COR-L47 (cell line): ENCODE results near the gene ZBTB18.
"Not testable (repeated sequence)": the region's sequence is repeated elsewhere in the genome, so short reads cannot be mapped to it uniquely, and the experiment has no call there.

Experiments used
- DNase-seq: peaks from one replicate; lab custom pipeline; 2025; lab: John Stamatoyannopoulos, UW

Gene ZBTB18

GRCh38 chr1:244042293-244042692 lies 8.8 kb upstream of the ZBTB18 start:
- no peak for DNase-seq

DNA sequence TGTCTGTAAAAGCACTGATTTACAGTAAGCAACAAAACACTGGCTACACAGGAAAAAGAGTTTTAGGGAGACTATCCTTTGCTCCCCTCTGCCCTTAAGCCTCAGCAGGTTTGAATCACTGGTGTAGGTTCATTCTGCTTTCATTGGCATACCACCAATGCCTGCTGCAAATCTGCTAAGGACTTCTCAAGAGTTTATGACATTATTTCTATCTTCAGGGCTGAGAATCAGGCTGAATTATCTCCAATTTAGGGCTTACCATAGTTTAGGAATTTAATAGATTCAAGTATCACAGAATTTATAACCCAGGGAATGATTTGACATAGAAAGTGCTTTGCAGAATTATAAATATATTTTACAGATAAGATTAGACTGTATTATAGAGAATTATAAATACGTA lies 6.7 kb upstream of the ZBTB18 start:
- no peak for DNase-seq

GRCh38 chr1:244046254-244046653 lies 4.8 kb upstream of the ZBTB18 start:
- not testable (repeated sequence) for DNase-seq

- no peak for DNase-seq
Observed at GRCh38 chr1:244046907-244047611, 4.0 kb upstream of the ZBTB18 start.

DNA sequence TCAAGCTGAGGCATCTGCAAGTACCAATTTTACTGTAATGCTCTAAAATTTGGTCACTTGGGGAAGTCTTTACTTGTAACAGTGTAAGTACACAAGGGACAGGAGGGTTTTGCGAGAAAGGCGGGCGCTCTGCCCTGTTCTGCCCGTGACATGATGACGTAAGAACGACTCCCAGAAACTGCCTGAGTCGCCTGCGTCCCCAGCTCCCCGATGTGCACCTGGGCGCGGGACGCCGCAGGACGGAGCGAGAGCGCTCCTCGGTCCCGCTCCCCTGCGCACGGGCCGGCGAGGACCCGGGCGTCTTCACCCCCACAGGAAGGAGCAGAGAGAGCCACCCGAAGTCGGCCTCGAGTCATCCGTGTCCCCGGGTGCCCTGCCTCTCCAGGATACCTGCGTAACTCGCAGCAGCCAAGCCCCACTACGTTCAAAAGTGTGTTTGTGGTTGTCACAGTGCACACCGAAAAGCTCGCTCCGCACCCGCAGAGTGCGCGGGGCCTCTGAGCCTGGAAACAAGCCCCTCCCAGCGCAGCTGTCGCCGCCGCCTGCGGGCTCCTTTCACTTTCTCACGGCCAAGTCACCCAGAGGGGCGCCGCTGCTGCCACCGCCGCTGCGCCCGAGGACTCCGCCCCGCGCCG lies 3.3 kb upstream of the ZBTB18 start:
- DNase-seq: no peak

DNA sequence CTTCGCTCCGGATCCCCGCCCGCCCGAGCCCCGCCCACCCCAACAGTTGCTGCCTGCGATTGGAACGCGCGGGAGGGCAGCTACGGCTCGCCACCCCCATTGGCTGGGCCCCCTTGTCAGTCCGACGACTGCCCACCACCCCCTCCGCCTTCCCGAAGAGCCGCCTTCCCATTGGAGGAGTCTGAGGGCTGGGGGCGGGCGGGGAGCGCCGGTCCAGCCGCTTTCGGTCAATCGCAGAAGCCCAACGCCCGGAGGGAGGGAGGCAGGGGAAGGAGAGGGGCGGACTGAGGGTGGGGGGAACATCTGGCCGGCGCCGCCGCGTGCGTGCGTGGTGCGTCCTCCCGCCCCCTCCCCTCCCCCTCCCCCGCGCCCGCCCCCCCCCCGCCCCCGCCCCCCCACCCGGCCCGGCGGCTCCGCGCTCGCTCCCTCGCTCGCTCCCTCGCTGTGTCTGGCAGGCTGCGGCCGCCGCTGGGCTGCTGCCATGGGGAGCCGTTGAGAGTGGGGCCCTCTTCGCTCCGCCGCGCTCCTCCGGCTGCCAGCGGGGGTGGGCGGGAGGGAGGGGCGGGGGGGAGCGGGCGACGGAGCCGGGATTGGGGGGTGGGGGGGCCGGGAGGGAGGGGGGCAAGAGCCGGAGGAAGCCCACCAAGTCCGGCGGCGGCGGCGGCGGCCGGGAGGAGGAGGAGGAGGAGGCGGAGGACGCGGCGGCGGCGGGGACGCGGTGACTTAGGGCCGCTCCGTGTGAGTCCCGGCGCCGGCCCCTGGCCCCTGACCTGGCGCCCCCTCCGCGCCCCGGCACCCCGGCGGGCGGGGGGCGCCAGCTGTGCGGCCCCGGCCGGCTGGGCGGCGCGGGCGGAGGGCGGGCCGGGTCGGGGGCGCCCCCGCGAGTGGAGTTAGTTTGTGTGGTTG lies 2.6 kb upstream of the ZBTB18 start:
- peak; percentile 98 for DNase-seq

GRCh38 chr1:244049162-244050013 lies 1.7 kb upstream of the ZBTB18 start:
- peak; percentile 37 for DNase-seq

DNA sequence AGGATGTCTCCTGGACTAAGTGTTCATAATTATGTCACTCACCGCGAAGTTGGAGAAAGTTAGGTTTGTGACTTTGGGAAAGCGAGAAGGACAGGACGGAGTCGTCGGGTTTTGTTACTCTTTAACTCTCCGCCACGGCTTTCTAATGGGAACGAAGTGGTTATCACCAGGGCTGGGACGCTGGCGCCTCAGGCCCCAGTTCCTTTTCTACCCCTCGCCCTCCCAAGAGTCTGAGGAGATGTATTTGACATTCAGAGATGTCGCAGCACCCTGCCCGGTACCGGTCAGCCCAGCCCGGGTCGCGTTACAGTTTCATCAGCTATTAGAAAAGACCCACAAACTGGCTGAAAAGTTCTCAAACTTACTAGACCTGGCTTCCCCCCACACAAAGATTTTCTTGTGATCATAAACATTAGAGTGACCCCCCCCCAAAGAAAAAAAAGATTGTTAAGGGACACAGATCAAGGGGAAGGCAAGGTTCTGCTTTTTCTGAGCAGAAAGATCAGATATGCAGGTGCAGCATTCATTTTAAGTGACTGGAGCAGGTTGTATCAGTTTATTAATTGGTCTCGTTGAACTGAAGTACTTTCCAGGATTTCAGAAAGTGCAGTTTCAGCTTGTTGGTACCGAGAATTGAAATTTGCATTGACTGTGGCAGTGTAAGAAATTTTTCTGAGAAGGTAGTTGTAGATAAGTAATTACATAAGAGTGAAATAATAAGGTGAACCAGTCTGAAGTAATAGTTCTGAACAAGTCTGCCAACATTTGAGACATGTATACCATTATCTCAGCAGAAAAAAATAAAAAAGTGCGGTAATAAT lies 859 bp upstream of the ZBTB18 start:
- DNase-seq: no peak

DNA sequence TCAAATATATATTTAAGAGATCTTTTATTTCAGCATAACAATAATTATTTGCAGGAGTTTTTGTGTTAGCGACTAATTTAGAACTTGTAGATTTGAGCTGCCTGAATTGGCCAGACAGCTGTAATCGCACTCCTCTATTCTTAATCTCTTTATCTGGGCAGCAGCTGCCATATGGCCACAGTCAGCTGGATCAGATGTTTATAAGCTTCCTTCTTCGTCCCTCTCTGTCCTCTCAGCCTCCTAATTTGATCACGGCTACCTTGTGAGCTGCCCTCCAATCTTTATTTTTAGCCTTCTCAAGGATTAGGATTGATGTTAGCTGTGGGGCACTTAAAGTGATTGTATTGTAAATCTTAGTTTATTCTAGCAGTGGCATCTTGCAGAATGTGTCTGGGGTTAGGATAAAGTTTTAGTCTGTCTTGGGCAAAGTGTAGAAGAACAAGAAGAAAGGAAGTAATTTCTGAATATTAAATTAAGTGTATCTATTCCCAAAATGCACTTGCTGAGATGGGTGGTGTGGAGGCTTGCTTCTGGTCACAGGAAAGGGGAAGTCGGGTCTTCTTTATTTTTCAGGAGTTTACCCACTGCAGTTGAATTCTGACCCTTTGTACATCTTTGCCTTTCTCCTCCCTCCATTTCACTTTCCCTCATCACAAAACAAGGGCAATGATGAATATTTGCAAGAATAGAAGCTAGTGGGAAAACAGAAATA lies 1.1 kb downstream of the ZBTB18 start:
- DNase-seq: no peak

DNA sequence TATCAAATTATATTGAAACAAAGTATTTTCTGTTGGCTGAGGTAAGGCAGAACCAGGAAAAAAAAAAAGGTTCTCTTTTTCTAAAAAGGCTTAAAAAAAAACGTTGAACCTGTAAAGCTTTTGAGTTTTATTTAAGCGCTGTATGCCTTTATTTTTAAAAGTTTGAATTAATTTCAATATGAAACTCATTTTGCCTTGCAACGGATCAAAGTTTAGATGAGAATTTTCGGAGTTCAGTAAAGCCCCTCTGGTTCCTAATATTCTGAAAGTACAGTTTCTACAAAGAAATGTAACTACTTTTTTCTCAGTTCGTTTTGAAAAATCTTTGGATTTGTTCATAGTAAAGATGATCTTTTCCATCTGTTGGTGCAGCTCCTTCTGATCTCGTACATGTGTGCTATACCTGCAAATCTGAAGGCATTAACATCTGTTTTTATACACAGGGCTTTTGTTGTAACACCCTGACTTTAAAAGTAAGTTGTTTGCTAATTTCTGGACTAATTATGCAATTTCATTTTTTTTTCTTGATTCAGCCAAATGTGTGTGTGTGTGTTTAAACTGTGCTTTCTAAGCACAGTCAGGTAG lies 1.7 kb downstream of the ZBTB18 start:
- no peak for DNase-seq

- no peak for DNase-seq
Observed at GRCh38 chr1:244053831-244054230, 2.7 kb downstream of the ZBTB18 start.

DNA sequence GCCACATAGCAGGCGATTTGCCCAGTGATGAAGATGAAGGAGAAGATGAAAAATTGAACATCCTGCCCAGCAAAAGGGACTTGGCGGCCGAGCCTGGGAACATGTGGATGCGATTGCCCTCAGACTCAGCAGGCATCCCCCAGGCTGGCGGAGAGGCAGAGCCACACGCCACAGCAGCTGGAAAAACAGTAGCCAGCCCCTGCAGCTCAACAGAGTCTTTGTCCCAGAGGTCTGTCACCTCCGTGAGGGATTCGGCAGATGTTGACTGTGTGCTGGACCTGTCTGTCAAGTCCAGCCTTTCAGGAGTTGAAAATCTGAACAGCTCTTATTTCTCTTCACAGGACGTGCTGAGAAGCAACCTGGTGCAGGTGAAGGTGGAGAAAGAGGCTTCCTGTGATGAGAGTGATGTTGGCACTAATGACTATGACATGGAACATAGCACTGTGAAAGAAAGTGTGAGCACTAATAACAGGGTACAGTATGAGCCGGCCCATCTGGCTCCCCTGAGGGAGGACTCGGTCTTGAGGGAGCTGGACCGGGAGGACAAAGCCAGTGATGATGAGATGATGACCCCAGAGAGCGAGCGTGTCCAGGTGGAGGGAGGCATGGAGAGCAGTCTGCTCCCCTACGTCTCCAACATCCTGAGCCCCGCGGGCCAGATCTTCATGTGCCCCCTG lies 3.3 kb downstream of the ZBTB18 start:
- no peak for DNase-seq

DNA sequence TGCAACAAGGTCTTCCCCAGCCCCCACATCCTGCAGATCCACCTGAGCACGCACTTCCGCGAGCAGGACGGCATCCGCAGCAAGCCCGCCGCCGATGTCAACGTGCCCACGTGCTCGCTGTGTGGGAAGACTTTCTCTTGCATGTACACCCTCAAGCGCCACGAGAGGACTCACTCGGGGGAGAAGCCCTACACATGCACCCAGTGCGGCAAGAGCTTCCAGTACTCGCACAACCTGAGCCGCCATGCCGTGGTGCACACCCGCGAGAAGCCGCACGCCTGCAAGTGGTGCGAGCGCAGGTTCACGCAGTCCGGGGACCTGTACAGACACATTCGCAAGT lies 3.8 kb downstream of the ZBTB18 start:
- no peak for DNase-seq

DNA sequence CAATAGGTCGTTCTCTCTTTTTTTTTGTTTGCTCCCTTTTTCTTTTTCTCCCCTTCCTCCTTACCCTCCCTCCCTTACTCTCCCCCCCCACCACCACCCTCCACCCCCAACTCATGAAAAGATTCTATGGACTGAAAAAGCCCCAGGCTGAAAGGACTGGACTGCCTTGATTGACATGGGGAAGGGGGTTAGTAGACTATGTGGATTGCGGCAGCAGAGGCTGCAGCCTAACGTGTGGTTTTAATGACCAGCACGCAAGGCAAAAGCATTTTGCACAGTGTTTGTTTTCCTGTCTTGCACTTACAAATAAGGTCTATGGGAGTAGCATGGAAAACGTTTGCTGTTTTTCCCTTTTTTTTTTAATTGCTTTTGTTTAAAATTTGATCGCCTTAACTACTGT lies 5.5 kb downstream of the ZBTB18 start:
- DNase-seq: no peak

GRCh38 chr1:244057474-244058385 lies 6.6 kb downstream of the ZBTB18 start:
- no peak for DNase-seq

- DNase-seq: no peak
Observed at GRCh38 chr1:244060117-244060516, 9.0 kb downstream of the ZBTB18 start.

DNA sequence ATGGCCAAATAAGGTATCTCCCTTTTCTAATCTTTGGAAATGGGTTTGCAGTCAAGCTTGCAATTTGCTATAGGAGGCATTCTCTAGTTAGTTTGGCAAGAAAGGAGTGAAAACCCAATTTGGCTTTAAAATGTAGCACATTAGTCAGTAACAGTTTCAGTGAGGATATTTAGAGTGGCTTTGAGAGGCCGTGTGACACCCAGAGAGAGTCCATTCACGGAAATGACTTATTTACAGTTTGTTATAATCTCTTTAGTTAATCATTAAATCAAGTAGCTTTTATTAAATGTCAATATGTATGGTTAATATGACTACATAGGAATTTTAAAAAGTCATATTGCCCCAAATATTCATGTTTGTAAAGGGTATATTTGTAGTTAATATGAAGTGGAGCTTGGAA lies 9.6 kb downstream of the ZBTB18 start:
- DNase-seq: no peak

GRCh38 chr1:244062156-244062725 lies 11.2 kb downstream of the ZBTB18 start:
- no peak for DNase-seq
